CD4-positive, alpha-beta T cell (primary cell): ENCODE data around the gene MCEMP1. TPM values are rescaled to one million over a fixed set of nuclear protein-coding genes. Genes with fewer than 3 reads are reported as not detected.

ENCODE experiments used
- ATAC-seq: fragments of 200-7000 bp; cut with Tn5 transposase; one replicate; pipeline ENCODE4 v1.10.0; 2022; ENCODE audit warnings: mild to moderate bottlenecking; ENCODE audit not compliant: poor library complexity
- CTCF ChIA-PET: fragments of 350-600 bp; sonication (Branson Sonifier 250); formaldehyde crosslinking; loops from one replicate; lab custom pipeline; 2021; ENCODE audit warnings: antibody characterized with exemption, inconsistent platforms; lab: Charles Lee
- POLR2A ChIA-PET: fragments of 350-600 bp; sonication (Branson Sonifier 250); formaldehyde crosslinking; loops from one replicate; lab custom pipeline; 2021; ENCODE audit warnings: antibody characterized with exemption, inconsistent platforms; lab: Charles Lee
- DNase-seq, 14 experiments: peaks; one replicate each; pipeline ENCODE4 v3.0.0-alpha.2; 2013 to 2020; ENCODE audit warnings: mixed read lengths in 2 of 14
- H3K27ac ChIP-seq, 2 donors: one replicate each; pipeline versions ENCODE4 v1.5.1 to v1.7.0; 2013; ENCODE audit warnings: low read length in 2 of 2, low read depth in 1 of 2, mild to moderate bottlenecking in 1 of 2
- H3K27me3 ChIP-seq, 2 experiments: 1 replicate in 1 of 2; 2 replicates in 1 of 2; pipeline versions ENCODE4 v1.6.1 to v1.7.0; 2013; ENCODE audit warnings: low read length in 2 of 2, control low read depth in 1 of 2, mild to moderate bottlenecking in 1 of 2, moderate library complexity in 1 of 2; ENCODE audit not compliant: insufficient read depth in 2 of 2, control insufficient read depth in 1 of 2
- H3K36me3 ChIP-seq: one replicate; pipeline ENCODE4 v1.6.1; 2013; ENCODE audit warnings: low read length, control low read depth; ENCODE audit not compliant: insufficient read depth
- H3K4me1 ChIP-seq: one replicate; pipeline ENCODE4 v1.6.1; 2013; ENCODE audit warnings: low read length, control low read depth; ENCODE audit not compliant: insufficient read depth
- H3K4me3 ChIP-seq: one replicate; pipeline ENCODE4 v1.5.1; 2013; ENCODE audit warnings: mild to moderate bottlenecking, low read length, moderate library complexity
- H3K9me3 ChIP-seq, 2 experiments: 1 replicate in 1 of 2; 2 replicates in 1 of 2; pipeline versions ENCODE4 v1.6.1 to v1.7.0; 2013; ENCODE audit warnings: low read length in 2 of 2, mild to moderate bottlenecking in 2 of 2, control low read depth in 1 of 2, moderate library complexity in 1 of 2; ENCODE audit not compliant: control insufficient read depth in 1 of 2, insufficient read depth in 1 of 2
- H3K27ac Mint-ChIP-seq: one replicate; pipeline ENCODE4 v1.8.0; 2020; ENCODE audit warnings: mixed read lengths
- H3K27me3 Mint-ChIP-seq: one replicate; pipeline ENCODE4 v1.8.0; 2021; ENCODE audit warnings: mixed read lengths
- H3K36me3 Mint-ChIP-seq: one replicate; pipeline ENCODE4 v1.8.0; 2021; ENCODE audit warnings: low read depth, mixed read lengths
- H3K4me1 Mint-ChIP-seq: one replicate; pipeline ENCODE4 v1.8.0; 2021; ENCODE audit warnings: low read depth, mixed read lengths
- H3K4me3 Mint-ChIP-seq: one replicate; pipeline ENCODE4 v1.8.0; 2020; ENCODE audit warnings: mild to moderate bottlenecking, mixed read lengths
- H3K9me3 Mint-ChIP-seq: one replicate; pipeline ENCODE4 v1.8.0; 2020; ENCODE audit warnings: mixed read lengths
- CTCF ChIP-seq: fragments of 200-600 bp; IDR thresholded peaks from one replicate; pipeline ENCODE4 v1.8.0; 2022; ENCODE audit warnings: antibody characterized with exemption, mild to moderate bottlenecking
- intact Hi-C, 2 experiments: fragments of 100-400 bp; cut with DNase I in 1 of 2; cut with micrococcal nuclease in 1 of 2; formaldehyde crosslinking; loops; one replicate each; pipeline versions ENCODE4 v1.15.1 to v1.9.0; 2023 to 2025; cut with DNase I, micrococcal nuclease
- total RNA-seq, 174 experiments: library from RNA in 2 of 174; stranded (reverse) in 2 of 174; gene quantifications; one replicate each; pipeline ENCODE4 v1.2.3 and lab custom pipeline; 2021 to 2026

The MCEMP1 gene
- total RNA-seq, 2 experiments from 2014 or later: 0.38 TPM; not detected in 1

- no peak for TF ChIP-seq CTCF
- Histone ChIP-seq H3K9me3 (peaks cover 0 to under 1% of the 10 kb centered on the region in 2 experiments), H3K4me3 (no peak overlapping the region), H3K27ac (no peak overlapping the region), H3K36me3 (no peaks in the 10 kb centered on the region), H3K27me3 (peaks cover 2 to 10% of the 10 kb centered on the region in 2 experiments), H3K4me1 (peaks cover 16% of the 10 kb centered on the region)
- ChIA-PET POLR2A (no interaction called here), CTCF (interaction anchor here (2.0 kb wide), 1 partner anchor 16 kb away, joined by 5 read pairs; the partner anchor contains the start of gene TRAPPC5)
- intact Hi-C loops: no loop called here
- H3K27me3 Mint-ChIP-seq: peaks cover 14% of the 10 kb centered on the region
- no peak overlapping the region for H3K27ac Mint-ChIP-seq
- no peak overlapping the region for H3K4me3 Mint-ChIP-seq
- no peaks in the 10 kb centered on the region for H3K36me3 Mint-ChIP-seq
- ATAC-seq: no peak
- peaks cover 5% of the 10 kb centered on the region for H3K4me1 Mint-ChIP-seq
- H3K9me3 Mint-ChIP-seq: no peaks in the 10 kb centered on the region
- DNase-seq: no peak
Measured at GRCh38 chr19:7665076-7665475, 11.8 kb upstream of the MCEMP1 start.

GRCh38 chr19:7668842-7669241 lies 8.0 kb upstream of the MCEMP1 start, which contains the start of gene RETN:
TSS of gene RETN (plus strand) at chr19:7669049. CDS start at chr19:7669327, 278 bp downstream.
- Mint-ChIP-seq H3K27ac (no peak within 1 kb of the TSS), H3K36me3 (no peaks in the 10 kb centered on the region), H3K4me1 (peaks cover 11% of the 10 kb centered on the region), H3K27me3 (peaks cover 43% of the 10 kb centered on the region), H3K4me3 (no peak within 1 kb of the TSS), H3K9me3 (no peaks in the 10 kb centered on the region)
- ATAC-seq (no peak), DNase-seq (peak in 1 of 14 experiments; percentile 20)
- Histone ChIP-seq H3K9me3 (peaks cover 0 to 7% of the 10 kb centered on the region in 2 experiments), H3K36me3 (no peaks in the 10 kb centered on the region), H3K4me1 (peaks cover 24% of the 10 kb centered on the region), H3K27ac (no peak within 1 kb of the TSS), H3K4me3 (no peak within 1 kb of the TSS), H3K27me3 (peaks cover 9 to 19% of the 10 kb centered on the region in 2 experiments)
- POLR2A ChIA-PET: interaction anchor here (1.8 kb wide), 1 partner anchor 12 kb away, joined by 6 read pairs; the partner anchor contains the start of gene TRAPPC5
- CTCF ChIA-PET: interaction anchor here (1.8 kb wide), 1 partner anchor 12 kb away, joined by 7 read pairs; the partner anchor contains the start of gene TRAPPC5
- intact Hi-C loops: no loop called here
- TF ChIP-seq CTCF: no peak

- ATAC-seq (no peak), DNase-seq (no peak)
- Histone ChIP-seq H3K27me3 (peaks cover 13 to 19% of the 10 kb centered on the region in 2 experiments), H3K4me3 (no peak overlapping the region), H3K27ac (no peak overlapping the region), H3K4me1 (peaks cover 30% of the 10 kb centered on the region), H3K9me3 (peaks cover 0 to 7% of the 10 kb centered on the region in 2 experiments), H3K36me3 (no peaks in the 10 kb centered on the region)
- Mint-ChIP-seq H3K27me3 (peaks cover 51% of the 10 kb centered on the region), H3K4me3 (no peak overlapping the region), H3K36me3 (no peaks in the 10 kb centered on the region), H3K27ac (no peak overlapping the region), H3K4me1 (peaks cover 19% of the 10 kb centered on the region), H3K9me3 (no peaks in the 10 kb centered on the region)
- ChIA-PET POLR2A (interaction anchor here (1.8 kb wide), 1 partner anchor 11 kb away, joined by 6 read pairs; the partner anchor contains the start of gene TRAPPC5), CTCF (no interaction called here)
- TF ChIP-seq CTCF: no peak
- intact Hi-C loops: no loop called here
Measured at GRCh38 chr19:7669641-7670040, 7.2 kb upstream of the MCEMP1 start.
